Transverse colon (tissue), 4 donors: ENCODE results near the gene MEST. TPM values are rescaled to one million over a fixed set of nuclear protein-coding genes. Genes with fewer than 3 reads are reported as not detected.
"Not testable (repeated sequence)": the region's sequence is repeated elsewhere in the genome, so short reads cannot be mapped to it uniquely, and the experiment has no call there.

Experiments used
- DNase-seq: peaks from one replicate; pipeline ENCODE4 v3.0.0-alpha.2; 2019
- H3K27ac ChIP-seq, 4 donors: fragments of 200-600 bp; sonication (generic); 2 replicates each; pipeline ENCODE4 v1.5.1; 2016 to 2018; ENCODE audit warnings: inconsistent platforms in 4 of 4
- H3K27me3 ChIP-seq: fragments of 200-600 bp; sonication (generic); 2 replicates; pipeline ENCODE4 v1.5.1; 2017; ENCODE audit warnings: inconsistent platforms
- H3K36me3 ChIP-seq, 4 donors: fragments of 200-600 bp; sonication (generic); 2 replicates each; pipeline ENCODE4 v1.5.1; 2017 to 2019; ENCODE audit warnings: inconsistent platforms in 4 of 4
- H3K4me1 ChIP-seq, 4 donors: fragments of 200-600 bp; sonication (generic); 2 replicates each; pipeline ENCODE4 v1.5.1; 2017 to 2020; ENCODE audit warnings: inconsistent platforms in 4 of 4
- H3K4me3 ChIP-seq, 4 donors: fragments of 200-600 bp; sonication (generic); 1 replicate in 1 of 4; 2 replicates in 3 of 4; pipeline versions ENCODE4 v1.5.1 to v1.6.1; 2017 to 2019; ENCODE audit warnings: inconsistent platforms in 4 of 4
- H3K9me3 ChIP-seq, 2 donors: fragments of 200-600 bp; sonication (generic); 2 replicates each; pipeline ENCODE4 v1.5.1; 2017 to 2019; ENCODE audit warnings: inconsistent platforms in 2 of 2
- CTCF ChIP-seq, 5 experiments: fragments of 200-600 bp in 3 of 5; fragments of 450-650 bp in 2 of 5; sonication (generic) in 3 of 5; IDR thresholded peaks; 1 replicate in 2 of 5; 2 replicates in 3 of 5; pipeline ENCODE4 v1.5.1; 2016 to 2017; ENCODE audit warnings: antibody characterized with exemption in 5 of 5, inconsistent platforms in 3 of 5, mild to moderate bottlenecking in 2 of 5, moderate library complexity in 1 of 5
- EP300 ChIP-seq: sonication (generic); formaldehyde crosslinking; IDR thresholded peaks from one replicate; pipeline ENCODE4 v1.6.1; 2017; ENCODE audit warnings: antibody characterized with exemption, low read depth
- POLR2A ChIP-seq: fragments of 450-650 bp; IDR thresholded peaks from one replicate; pipeline ENCODE4 v1.6.1; 2016; ENCODE audit warnings: antibody characterized with exemption, mild to moderate bottlenecking, moderate library complexity
- POLR2AphosphoS5 ChIP-seq, 3 donors: sonication (generic); formaldehyde crosslinking; IDR thresholded peaks; one replicate each; pipeline ENCODE4 v1.6.1; 2016; ENCODE audit warnings: antibody characterized with exemption in 3 of 3
- whole genome bisulfite sequencing, 2 donors: methylation state at CpG; one replicate each; pipeline ENCODE4 v1.1.5; 2018; ENCODE audit warnings: low coverage in 1 of 2; 5-methylcytosine and 5-hydroxymethylcytosine counted together
- in situ Hi-C, 4 donors: fragments of 200-750 bp; cut with MboI; loops; one replicate each; pipeline versions ENCODE4 v1.15.0 to v1.15.1; 2017; ENCODE audit warnings: low sequenced_read_pairs in 3 of 4, low pct_ligation_motif_present in 1 of 4, low pct_unique_long_range_greater_than_20kb in 1 of 4
- intact Hi-C: fragments of 100-400 bp; cut with DNase I; formaldehyde crosslinking; loops from one replicate; pipeline ENCODE4 v1.15.1; 2023; ENCODE audit warnings: low total_unique reads
- total RNA-seq, 4 donors: library from RNA; depleted of rRNA; stranded (reverse); fragments of >200 nt; gene quantifications; one replicate each; pipeline ENCODE4 v1.1.0, GENCODE V29; 2016

The MEST gene
- total RNA-seq, 4 donors from 2014 or later = 4.0 to 49.0 (median 34.6) TPM

GRCh38 chr7:130446259-130446658, 45.6 kb upstream of the MEST start:
- in situ Hi-C loops (no loop called here), intact Hi-C loops (no loop called here)
- WGBS, 2 donors = 91 to 100% methylated on average over 1 to 3 of the region's 3 CpGs
- no peak for DNase-seq
- Histone ChIP-seq H3K9me3 (peaks cover 0 to 4% of the 10 kb centered on the region in 2 donors), H3K27ac (no peak overlapping the region), H3K4me3 (no peak overlapping the region), H3K4me1 (peaks cover 6 to 8% (median 6%) of the 10 kb centered on the region in 4 donors), H3K36me3 (no peaks in the 10 kb centered on the region), H3K27me3 (no peaks in the 10 kb centered on the region)
- TF ChIP-seq CTCF (IDR thresholded peaks at IDR 0.05) (no peak), POLR2AphosphoS5 (IDR thresholded peaks at IDR 0.05) (no peak), EP300 (no peak), POLR2A (no peak)

GRCh38 chr7:130451344-130451743, 40.5 kb upstream of the MEST start:
- H3K4me3 ChIP-seq, in situ Hi-C loops, H3K9me3 ChIP-seq, intact Hi-C loops, H3K36me3 ChIP-seq, H3K27me3 ChIP-seq, DNase-seq, H3K27ac ChIP-seq, H3K4me1 ChIP-seq: not testable (repeated sequence)
- WGBS, 2 donors = 85 to 96% methylated on average over 2 to 3 of the region's 3 CpGs

- Histone ChIP-seq H3K9me3 (no peaks in the 10 kb centered on the region), H3K36me3 (no peaks in the 10 kb centered on the region), H3K27me3 (no peaks in the 10 kb centered on the region), H3K27ac (no peak overlapping the region), H3K4me1 (no peaks in the 10 kb centered on the region), H3K4me3 (no peak overlapping the region)
- DNase-seq = no peak
- TF ChIP-seq EP300 (no peak), POLR2AphosphoS5 (IDR thresholded peaks at IDR 0.05) (no peak), POLR2A (no peak), CTCF (IDR thresholded peaks at IDR 0.05) (no peak)
- in situ Hi-C loops = no loop called here
- WGBS, 2 donors = 92% methylated on average over 3 of the region's 3 CpGs; no CpG with 5 or more reads in 1 of the 2 donors
- intact Hi-C loops = no loop called here
Observed at GRCh38 chr7:130452951-130453350, 38.9 kb upstream of the MEST start.

GRCh38 chr7:130454959-130455358, 36.9 kb upstream of the MEST start:
- 40 to 73% methylated on average over 1 to 2 of the region's 2 CpGs for WGBS, 2 donors
- H3K36me3 ChIP-seq = no peaks in the 10 kb centered on the region
- no peak overlapping the region for H3K27ac ChIP-seq
- no peaks in the 10 kb centered on the region for H3K27me3 ChIP-seq
- no peak overlapping the region for H3K4me3 ChIP-seq
- H3K4me1 ChIP-seq = no peaks in the 10 kb centered on the region
- no peak for TF ChIP-seq POLR2A
- no peak for TF ChIP-seq POLR2AphosphoS5 (IDR thresholded peaks at IDR 0.05)
- no peak for TF ChIP-seq CTCF (IDR thresholded peaks at IDR 0.05)
- no peak for TF ChIP-seq EP300
- in situ Hi-C loops (no loop called here), intact Hi-C loops (no loop called here)
- H3K9me3 ChIP-seq = peaks cover 8 to 10% of the 10 kb centered on the region in 2 donors
- no peak for DNase-seq

GRCh38 chr7:130458257-130458656, 33.6 kb upstream of the MEST start:
- peaks cover 8 to 10% of the 10 kb centered on the region in 2 donors for H3K9me3 ChIP-seq
- H3K4me3 ChIP-seq = no peak overlapping the region
- TF ChIP-seq POLR2AphosphoS5 (IDR thresholded peaks at IDR 0.05) = no peak
- no peak for TF ChIP-seq CTCF (IDR thresholded peaks at IDR 0.05)
- no peak for TF ChIP-seq EP300
- no peak for TF ChIP-seq POLR2A
- intact Hi-C loops (no loop called here), in situ Hi-C loops (no loop called here)
- no peaks in the 10 kb centered on the region for H3K36me3 ChIP-seq
- no peak for DNase-seq
- WGBS, 2 donors = 53 to 79% methylated on average over 2 of the region's 2 CpGs
- H3K27ac ChIP-seq = no peak overlapping the region
- H3K27me3 ChIP-seq = no peaks in the 10 kb centered on the region
- H3K4me1 ChIP-seq = peaks cover 0 to 3% (median 0%) of the 10 kb centered on the region in 4 donors
